GM18951 (cell line): Measurements from ENCODE around the gene MTRR.

Source experiments
- POLR2A ChIP-seq: IDR thresholded peaks from 4 replicates; pipeline ENCODE4 v1.6.1; 2011; ENCODE audit warnings: mild to moderate bottlenecking; ENCODE audit not compliant: insufficient read length, insufficient read depth; ENCODE audit errors: extremely low read depth
- in situ Hi-C: fragments of 300-500 bp; cut with MboI; formaldehyde crosslinking; loops from one replicate; pipeline ENCODE4 v1.12.0; 2022; ENCODE audit warnings: low sequenced_read_pairs, mixed read lengths, inconsistent platforms; ENCODE audit not compliant: unreplicated experiment

The MTRR gene

GRCh38 chr5:7871653-7872052 is 2.7 kb downstream of the MTRR start:
- in situ Hi-C loops = no loop called here
- no peak for TF ChIP-seq POLR2A

- in situ Hi-C loops = no loop called here
- TF ChIP-seq POLR2A = no peak
Measured at GRCh38 chr5:7872517-7873130, 3.7 kb downstream of the MTRR start.

GRCh38 chr5:7873216-7873615 is 4.3 kb downstream of the MTRR start:
- in situ Hi-C loops = no loop called here
- no peak for TF ChIP-seq POLR2A

- in situ Hi-C loops = no loop called here
- no peak for TF ChIP-seq POLR2A
Measured at GRCh38 chr5:7874639-7875038, 5.7 kb downstream of the MTRR start.

GRCh38 chr5:7875151-7875550 is 6.2 kb downstream of the MTRR start:
- in situ Hi-C loops = no loop called here
- no peak for TF ChIP-seq POLR2A

- no peak for TF ChIP-seq POLR2A
- in situ Hi-C loops = no loop called here
Measured at GRCh38 chr5:7876867-7877266, 7.9 kb downstream of the MTRR start.

- in situ Hi-C loops = no loop called here
- no peak for TF ChIP-seq POLR2A
Measured at GRCh38 chr5:7877851-7878250, 8.9 kb downstream of the MTRR start.

- in situ Hi-C loops = no loop called here
Measured at GRCh38 chr5:7878381-7878873, 9.5 kb downstream of the MTRR start.

GRCh38 chr5:7881091-7881490 is 12.1 kb downstream of the MTRR start:
- in situ Hi-C loops = no loop called here

More at GRCh38 chr5:7878381-7878873, 9.5 kb downstream of the MTRR start:
- TF ChIP-seq POLR2A = no peak

GRCh38 chr5:7881816-7882215 is 12.9 kb downstream of the MTRR start:
- in situ Hi-C loops = no loop called here
- no peak for TF ChIP-seq POLR2A

More at GRCh38 chr5:7881091-7881490, 12.1 kb downstream of the MTRR start:
- no peak for TF ChIP-seq POLR2A

- in situ Hi-C loops = no loop called here
- no peak for TF ChIP-seq POLR2A
Measured at GRCh38 chr5:7882926-7883325, 14.0 kb downstream of the MTRR start.

- in situ Hi-C loops = no loop called here
- no peak for TF ChIP-seq POLR2A
Measured at GRCh38 chr5:7884491-7885267, 15.7 kb downstream of the MTRR start.

GRCh38 chr5:7886849-7887475 is 18.0 kb downstream of the MTRR start:
- no peak for TF ChIP-seq POLR2A

More at GRCh38 chr5:7886849-7887475, 18.0 kb downstream of the MTRR start:
- in situ Hi-C loops = no loop called here
